ENCODE measurements around the gene HIPK4.

The HIPK4 gene

GRCh38 chr19:40420766-40421765, 31.1 kb upstream of the HIPK4 start:
- peaks cover 11% of the 10 kb centered on the region for H3K36me3 Mint-ChIP-seq (ENCODE audit: low read depth)
- no peaks in the 10 kb centered on the region for H3K27me3 Mint-ChIP-seq
- H3K9me3 Mint-ChIP-seq = no peaks in the 10 kb centered on the region
- peak overlapping the region; percentile 93 for H3K27ac Mint-ChIP-seq
- peak overlapping the region; percentile 80 for H3K4me3 Mint-ChIP-seq
- H3K4me1 Mint-ChIP-seq (ENCODE audit: low read depth) = peaks cover 37% of the 10 kb centered on the region

- peak overlapping the region; percentile 80 for H3K4me3 Mint-ChIP-seq
- peak overlapping the region; percentile 93 for H3K27ac Mint-ChIP-seq
- peaks cover 11% of the 10 kb centered on the region for H3K36me3 Mint-ChIP-seq (ENCODE audit: low read depth)
- no peaks in the 10 kb centered on the region for H3K27me3 Mint-ChIP-seq
- peaks cover 32% of the 10 kb centered on the region for H3K4me1 Mint-ChIP-seq (ENCODE audit: low read depth)
- no peaks in the 10 kb centered on the region for H3K9me3 Mint-ChIP-seq
Observed at GRCh38 chr19:40420451-40420765, 30.4 kb upstream of the HIPK4 start.

DNA sequence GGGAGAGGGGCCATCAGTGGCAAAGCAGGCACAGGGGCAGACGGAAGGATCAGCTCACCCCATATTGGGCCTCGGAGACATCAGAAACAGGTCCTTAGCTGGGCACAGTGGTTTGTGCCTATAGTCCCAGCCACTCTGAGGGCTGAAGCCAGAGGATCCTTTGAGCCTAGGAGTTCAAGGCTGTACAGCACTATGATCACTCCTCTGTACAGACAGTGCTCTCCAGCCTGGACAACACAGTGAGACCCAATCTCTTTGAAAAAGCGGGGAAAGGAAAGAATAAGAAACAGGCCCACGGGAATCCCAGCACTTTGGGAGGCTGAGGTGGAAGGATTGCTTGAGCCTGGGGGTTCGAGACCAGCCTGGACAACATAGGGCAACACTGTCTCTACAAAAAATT, 29.8 kb upstream of the HIPK4 start:
- no peak overlapping the region for H3K27ac Mint-ChIP-seq
- H3K36me3 Mint-ChIP-seq (ENCODE audit: low read depth) = peaks cover 9% of the 10 kb centered on the region
- H3K9me3 Mint-ChIP-seq = no peaks in the 10 kb centered on the region
- no peaks in the 10 kb centered on the region for H3K27me3 Mint-ChIP-seq
- H3K4me1 Mint-ChIP-seq (ENCODE audit: low read depth) = peaks cover 31% of the 10 kb centered on the region
- H3K4me3 Mint-ChIP-seq = peak overlapping the region; percentile 52

DNA sequence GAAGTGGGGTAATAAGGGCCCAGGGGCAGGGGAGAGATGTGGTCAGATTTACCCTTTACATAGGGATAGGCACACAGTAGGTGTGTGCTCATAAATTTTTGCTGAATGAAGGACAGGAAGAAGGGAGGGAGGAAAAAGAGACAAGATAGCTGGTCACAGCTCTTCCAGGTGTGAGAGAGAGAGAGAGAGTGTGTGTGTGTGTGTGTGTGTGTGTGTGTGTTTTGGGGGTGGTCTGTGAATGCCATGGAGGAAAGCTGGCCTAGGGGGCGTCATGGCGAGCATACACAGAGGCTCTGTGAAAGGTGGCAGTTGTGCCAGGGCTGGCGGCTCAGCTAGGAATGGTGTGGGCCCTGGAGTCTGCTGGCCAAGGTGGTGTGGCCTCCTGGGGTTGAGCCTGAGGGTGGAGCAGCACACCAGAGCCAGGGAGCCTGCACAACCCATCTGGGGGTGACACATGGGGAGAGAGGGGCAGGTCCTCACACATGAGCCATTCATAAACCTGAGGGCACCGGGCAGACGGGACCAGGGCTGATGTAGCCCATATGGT, 29.2 kb upstream of the HIPK4 start:
- H3K9me3 Mint-ChIP-seq = no peaks in the 10 kb centered on the region
- H3K36me3 Mint-ChIP-seq (ENCODE audit: low read depth) = peaks cover 5% of the 10 kb centered on the region
- no peaks in the 10 kb centered on the region for H3K27me3 Mint-ChIP-seq
- H3K4me3 Mint-ChIP-seq = no peak overlapping the region
- H3K4me1 Mint-ChIP-seq (ENCODE audit: low read depth) = peaks cover 25% of the 10 kb centered on the region
- no peak overlapping the region for H3K27ac Mint-ChIP-seq

DNA sequence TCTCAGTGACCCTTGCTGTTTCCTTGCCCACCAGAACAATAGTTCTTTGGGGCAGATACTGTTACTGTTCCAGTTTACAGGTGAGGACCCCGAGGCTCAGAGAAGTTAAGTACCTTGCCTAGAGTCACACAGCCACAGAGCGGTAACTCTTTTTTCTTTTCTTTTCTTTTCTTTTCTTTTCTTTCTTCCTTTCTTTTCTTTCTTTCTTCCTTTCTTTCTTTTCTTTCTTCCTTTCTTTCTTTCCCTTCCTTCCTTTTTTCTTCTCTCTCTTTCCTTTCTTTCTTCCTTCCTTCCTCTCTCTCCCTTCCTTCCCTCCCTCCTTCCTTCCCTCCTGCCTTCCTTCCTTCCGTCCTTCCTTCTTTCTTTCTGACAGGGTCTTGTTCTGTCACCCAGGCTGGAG, 28.1 kb upstream of the HIPK4 start:
- H3K36me3 Mint-ChIP-seq (ENCODE audit: low read depth) = peaks cover 5% of the 10 kb centered on the region
- H3K4me1 Mint-ChIP-seq (ENCODE audit: low read depth) = peaks cover 28% of the 10 kb centered on the region
- no peak overlapping the region for H3K27ac Mint-ChIP-seq
- H3K9me3 Mint-ChIP-seq = no peaks in the 10 kb centered on the region
- no peaks in the 10 kb centered on the region for H3K27me3 Mint-ChIP-seq
- no peak overlapping the region for H3K4me3 Mint-ChIP-seq

GRCh38 chr19:40417643-40417981, 27.6 kb upstream of the HIPK4 start:
- peaks cover 5% of the 10 kb centered on the region for H3K36me3 Mint-ChIP-seq (ENCODE audit: low read depth)
- no peaks in the 10 kb centered on the region for H3K9me3 Mint-ChIP-seq
- H3K4me1 Mint-ChIP-seq (ENCODE audit: low read depth) = peaks cover 28% of the 10 kb centered on the region
- no peak overlapping the region for H3K4me3 Mint-ChIP-seq
- no peak overlapping the region for H3K27ac Mint-ChIP-seq
- no peaks in the 10 kb centered on the region for H3K27me3 Mint-ChIP-seq

DNA sequence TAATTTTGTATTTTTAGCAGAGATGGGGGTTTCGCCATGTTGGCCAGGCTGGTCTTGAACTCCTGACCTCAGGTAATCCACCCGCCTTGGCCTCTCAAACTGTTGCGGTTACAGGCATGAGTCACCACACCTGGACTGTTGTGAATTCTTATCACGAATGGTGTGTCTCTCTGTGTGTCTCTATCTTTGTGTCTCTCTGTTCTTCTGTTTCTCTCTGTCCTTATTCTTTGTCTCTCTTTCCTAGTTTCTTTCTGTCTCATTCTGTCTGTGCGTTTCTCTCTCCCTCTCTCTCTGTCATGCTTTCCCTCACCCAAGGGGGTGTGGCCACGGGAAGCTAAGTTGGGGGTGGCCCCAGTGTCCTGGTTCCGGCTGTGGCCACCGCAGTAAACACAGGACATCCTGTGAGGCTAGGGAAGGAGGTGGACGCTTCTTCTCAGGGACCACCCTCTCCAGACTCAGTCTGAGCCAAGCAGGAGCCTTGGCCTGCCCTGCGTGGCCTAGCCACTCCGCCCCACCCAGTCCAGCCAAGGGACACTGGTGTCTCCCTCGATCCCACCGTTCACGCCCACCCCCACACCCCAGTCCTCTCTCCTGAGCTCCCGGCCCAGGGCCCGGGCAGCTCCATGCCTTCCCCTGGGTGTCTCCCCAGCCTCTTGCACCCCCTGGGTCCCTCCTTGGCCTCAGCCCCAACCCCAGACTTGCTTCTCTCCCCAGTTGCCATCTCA, 27.1 kb upstream of the HIPK4 start:
- Mint-ChIP-seq H3K9me3 (no peaks in the 10 kb centered on the region), H3K27me3 (no peaks in the 10 kb centered on the region), H3K4me3 (no peak overlapping the region), H3K27ac (peak overlapping the region; percentile 83), H3K4me1 (ENCODE audit: low read depth) (peaks cover 22% of the 10 kb centered on the region), H3K36me3 (ENCODE audit: low read depth) (peaks cover under 1% of the 10 kb centered on the region)

DNA sequence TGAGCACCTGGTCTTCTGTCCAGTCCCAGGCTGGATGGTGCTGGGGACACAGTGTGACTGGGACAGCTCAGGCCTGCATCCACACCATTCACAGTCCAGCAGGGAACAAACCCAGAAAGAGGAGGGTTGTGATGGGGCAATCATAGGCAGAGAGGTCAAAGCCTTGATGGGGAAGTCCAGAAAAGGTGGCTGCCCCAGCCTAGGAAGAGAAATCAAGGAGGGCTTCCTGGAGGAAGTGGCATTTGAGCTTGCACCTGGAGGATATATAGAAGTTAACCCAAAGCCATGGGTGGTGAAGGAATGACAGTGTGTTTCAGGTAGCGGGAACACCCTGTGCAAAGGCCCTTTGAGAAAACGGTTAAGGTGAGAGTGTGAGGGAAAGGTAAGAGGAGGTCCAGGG, 25.8 kb upstream of the HIPK4 start:
- Mint-ChIP-seq H3K27me3 (no peaks in the 10 kb centered on the region), H3K36me3 (ENCODE audit: low read depth) (no peaks in the 10 kb centered on the region), H3K4me1 (ENCODE audit: low read depth) (peaks cover 14% of the 10 kb centered on the region), H3K4me3 (no peak overlapping the region), H3K27ac (no peak overlapping the region), H3K9me3 (no peaks in the 10 kb centered on the region)

- Mint-ChIP-seq H3K36me3 (ENCODE audit: low read depth) (no peaks in the 10 kb centered on the region), H3K27ac (no peak overlapping the region), H3K9me3 (no peaks in the 10 kb centered on the region)
Observed at GRCh38 chr19:40414542-40415535, 24.9 kb upstream of the HIPK4 start.

DNA sequence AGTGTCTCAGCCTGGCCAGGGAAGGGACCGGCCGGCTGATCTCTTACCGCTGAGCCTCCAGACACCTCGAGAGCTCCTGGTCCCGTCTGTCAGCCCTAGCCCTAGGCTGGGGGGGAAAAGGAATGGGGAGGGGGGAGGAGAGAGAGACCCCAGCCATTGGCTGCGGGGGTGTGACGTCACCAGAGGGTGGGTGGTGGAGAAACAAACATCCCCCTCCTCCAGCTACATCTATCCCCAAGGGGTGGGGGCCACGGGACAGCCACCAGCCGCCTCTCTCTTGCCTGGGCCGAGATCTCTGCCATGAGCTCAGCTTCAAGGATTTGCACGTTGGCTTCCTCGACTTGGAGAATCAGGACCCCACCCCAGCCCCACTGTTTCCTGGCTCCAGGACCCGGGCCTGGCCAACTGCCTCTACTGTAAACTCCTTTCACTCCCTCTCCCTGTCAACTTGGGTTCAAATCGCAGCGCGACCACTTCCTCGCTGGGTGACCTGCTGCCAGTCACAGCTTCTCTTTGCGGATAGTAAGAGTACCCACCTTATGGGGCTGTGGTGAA, 23.4 kb upstream of the HIPK4 start, which contains the start of gene PRX:
Gene PRX, minus strand, starts transcription at position 88 of the 555 bp plus-strand sequence. CDS start 5,446 bp downstream, outside the sequence.
- no peaks in the 10 kb centered on the region for H3K36me3 Mint-ChIP-seq (ENCODE audit: low read depth)
- H3K4me3 Mint-ChIP-seq = no peak within 1 kb of the TSS
- no peaks in the 10 kb centered on the region for H3K9me3 Mint-ChIP-seq
- H3K27me3 Mint-ChIP-seq = no peaks in the 10 kb centered on the region
- no peak within 1 kb of the TSS for H3K27ac Mint-ChIP-seq
- peaks cover 11% of the 10 kb centered on the region for H3K4me1 Mint-ChIP-seq (ENCODE audit: low read depth)

More at GRCh38 chr19:40414542-40415535, 24.9 kb upstream of the HIPK4 start:
- Mint-ChIP-seq H3K27me3 (no peaks in the 10 kb centered on the region), H3K4me3 (no peak overlapping the region), H3K4me1 (ENCODE audit: low read depth) (peaks cover 13% of the 10 kb centered on the region)

- peaks cover 11% of the 10 kb centered on the region for H3K4me1 Mint-ChIP-seq (ENCODE audit: low read depth)
- no peak overlapping the region for H3K27ac Mint-ChIP-seq
- no peaks in the 10 kb centered on the region for H3K36me3 Mint-ChIP-seq (ENCODE audit: low read depth)
- no peak overlapping the region for H3K4me3 Mint-ChIP-seq
- H3K9me3 Mint-ChIP-seq = no peaks in the 10 kb centered on the region
- H3K27me3 Mint-ChIP-seq = no peaks in the 10 kb centered on the region
Observed at GRCh38 chr19:40412866-40413265, 22.9 kb upstream of the HIPK4 start.

GRCh38 chr19:40411958-40412499, 22.0 kb upstream of the HIPK4 start:
- H3K9me3 Mint-ChIP-seq = no peaks in the 10 kb centered on the region
- no peak overlapping the region for H3K4me3 Mint-ChIP-seq
- H3K27ac Mint-ChIP-seq = no peak overlapping the region
- no peaks in the 10 kb centered on the region for H3K27me3 Mint-ChIP-seq
- peaks cover 9% of the 10 kb centered on the region for H3K4me1 Mint-ChIP-seq (ENCODE audit: low read depth)
- no peaks in the 10 kb centered on the region for H3K36me3 Mint-ChIP-seq (ENCODE audit: low read depth)

GRCh38 chr19:40411125-40411842, 21.3 kb upstream of the HIPK4 start:
- H3K9me3 Mint-ChIP-seq = no peaks in the 10 kb centered on the region
- H3K4me3 Mint-ChIP-seq = no peak overlapping the region
- H3K4me1 Mint-ChIP-seq (ENCODE audit: low read depth) = peaks cover 5% of the 10 kb centered on the region
- no peak overlapping the region for H3K27ac Mint-ChIP-seq
- H3K36me3 Mint-ChIP-seq (ENCODE audit: low read depth) = no peaks in the 10 kb centered on the region
- H3K27me3 Mint-ChIP-seq = no peaks in the 10 kb centered on the region

Measured in stimulated activated naive CD8-positive, alpha-beta T cell treated with anti-CD3 and anti-CD28 coated beads, Interleukin-15, Interleukin-2, amounts not matched to agents 100 ng/mL and 50 ng/mL, for 24 hours (primary cell).